Suppressor macrophage (primary cell): ENCODE measurements around the gene GRIP2.

ENCODE experiments used
- DNase-seq, 4 experiments: peaks; one replicate each; pipeline ENCODE4 v3.0.0-alpha.2; 2020 to 2022

The GRIP2 gene

GRCh38 chr3:14483286-14483685, 56.9 kb downstream of the GRIP2 start:
- DNase-seq, result no peak

GRCh38 chr3:14482271-14482721, 57.8 kb downstream of the GRIP2 start:
- DNase-seq, result no peak

- DNase-seq, result no peak
Observed at GRCh38 chr3:14481646-14482036, 58.5 kb downstream of the GRIP2 start.

- no peak for DNase-seq
Observed at GRCh38 chr3:14481018-14481645, 59.0 kb downstream of the GRIP2 start.

GRCh38 chr3:14480207-14481017, 59.7 kb downstream of the GRIP2 start:
- DNase-seq, result no peak

GRCh38 chr3:14479591-14479990, 60.6 kb downstream of the GRIP2 start:
- DNase-seq, result no peak

- no peak for DNase-seq
Observed at GRCh38 chr3:14478956-14479550, 61.1 kb downstream of the GRIP2 start.

- no peak for DNase-seq
Observed at GRCh38 chr3:14477311-14477935, 62.7 kb downstream of the GRIP2 start.

- no peak for DNase-seq
Observed at GRCh38 chr3:14476583-14477265, 63.4 kb downstream of the GRIP2 start.

GRCh38 chr3:14475621-14476020, 64.5 kb downstream of the GRIP2 start:
- DNase-seq, result no peak

GRCh38 chr3:14474363-14475081, 65.6 kb downstream of the GRIP2 start:
- DNase-seq, result no peak

GRCh38 chr3:14473411-14473891, 66.7 kb downstream of the GRIP2 start:
- no peak for DNase-seq

- DNase-seq, result peak; percentile 58 to 83 (median 76)
Observed at GRCh38 chr3:14472471-14473351, 67.4 kb downstream of the GRIP2 start.

GRCh38 chr3:14471690-14472089, 68.5 kb downstream of the GRIP2 start:
- no peak for DNase-seq

- no peak for DNase-seq
Observed at GRCh38 chr3:14471016-14471415, 69.1 kb downstream of the GRIP2 start.

- DNase-seq, result no peak
Observed at GRCh38 chr3:14470461-14470860, 69.7 kb downstream of the GRIP2 start.

- DNase-seq, result no peak
Observed at GRCh38 chr3:14468621-14468981, 71.5 kb downstream of the GRIP2 start.

- DNase-seq, result peak; percentile 33 to 51 (median 46)
Observed at GRCh38 chr3:14467814-14468620, 72.1 kb downstream of the GRIP2 start.

GRCh38 chr3:14466179-14466903, 73.8 kb downstream of the GRIP2 start:
- DNase-seq, result no peak
